ENCODE measurements around the gene NUDT2.

The NUDT2 gene

GRCh38 chr9:34370335-34370969 is 41.1 kb downstream of the NUDT2 start:
- Histone ChIP-seq H3K4me1 (ENCODE audit: control insufficient read depth, insufficient read depth, low read length) (no peaks in the 10 kb centered on the region; the same call in 1 of the 2 replicates), H3K36me3 (ENCODE audit: control insufficient read depth, insufficient read depth, low read length) (peaks cover 3% of the 10 kb centered on the region; the same call in 1 of the 2 replicates), H3K27me3 (ENCODE audit: control insufficient read depth, insufficient read depth, low read length) (no peaks in the 10 kb centered on the region), H3K27ac (ENCODE audit: low read length) (no peak overlapping the region), H3K9me3 (ENCODE audit: control insufficient read depth, insufficient read depth, low read length) (no peaks in the 10 kb centered on the region), H3K4me3 (ENCODE audit: low read length) (no peak overlapping the region)
- no CpG with 5 or more reads among the region's 23 CpGs for WGBS (ENCODE audit: insufficient coverage, insufficient read length)
- DNase-seq (ENCODE audit: low read depth, low spot score) = no peak

GRCh38 chr9:34370970-34371880 is 41.9 kb downstream of the NUDT2 start:
- WGBS (ENCODE audit: insufficient coverage, insufficient read length) = no CpG with 5 or more reads among the region's 105 CpGs
- Histone ChIP-seq H3K27me3 (ENCODE audit: control insufficient read depth, insufficient read depth, low read length) (no peaks in the 10 kb centered on the region), H3K4me3 (ENCODE audit: low read length) (no peak overlapping the region), H3K36me3 (ENCODE audit: control insufficient read depth, insufficient read depth, low read length) (peaks cover 3% of the 10 kb centered on the region; the same call in 1 of the 2 replicates), H3K27ac (ENCODE audit: low read length) (no peak overlapping the region), H3K9me3 (ENCODE audit: control insufficient read depth, insufficient read depth, low read length) (no peaks in the 10 kb centered on the region), H3K4me1 (ENCODE audit: control insufficient read depth, insufficient read depth, low read length) (peaks cover 4% of the 10 kb centered on the region)
- DNase-seq (ENCODE audit: low read depth, low spot score) = no peak

- H3K9me3 ChIP-seq (ENCODE audit: control insufficient read depth, insufficient read depth, low read length) = no peaks in the 10 kb centered on the region
- no peak overlapping the region for H3K4me3 ChIP-seq (ENCODE audit: low read length)
- peaks cover 3% of the 10 kb centered on the region; the same call in 1 of the 2 replicates for H3K36me3 ChIP-seq (ENCODE audit: control insufficient read depth, insufficient read depth, low read length)
- DNase-seq (ENCODE audit: low read depth, low spot score) = no peak
- no peaks in the 10 kb centered on the region for H3K27me3 ChIP-seq (ENCODE audit: control insufficient read depth, insufficient read depth, low read length)
- H3K27ac ChIP-seq (ENCODE audit: low read length) = no peak overlapping the region
- no CpG with 5 or more reads among the region's 60 CpGs for WGBS (ENCODE audit: insufficient coverage, insufficient read length)
- peaks cover 4% of the 10 kb centered on the region for H3K4me1 ChIP-seq (ENCODE audit: control insufficient read depth, insufficient read depth, low read length)
Observed at GRCh38 chr9:34371886-34372466, 42.6 kb downstream of the NUDT2 start.

GRCh38 chr9:34372467-34373011 is 43.2 kb downstream of the NUDT2 start:
- Histone ChIP-seq H3K9me3 (ENCODE audit: control insufficient read depth, insufficient read depth, low read length) (no peaks in the 10 kb centered on the region), H3K27ac (ENCODE audit: low read length) (no peak overlapping the region), H3K27me3 (ENCODE audit: control insufficient read depth, insufficient read depth, low read length) (no peaks in the 10 kb centered on the region), H3K4me1 (ENCODE audit: control insufficient read depth, insufficient read depth, low read length) (peaks cover 4% of the 10 kb centered on the region), H3K36me3 (ENCODE audit: control insufficient read depth, insufficient read depth, low read length) (peaks cover 3% of the 10 kb centered on the region; the same call in 1 of the 2 replicates), H3K4me3 (ENCODE audit: low read length) (no peak overlapping the region)
- DNase-seq (ENCODE audit: low read depth, low spot score) = peak; percentile 13
- no CpG with 5 or more reads among the region's 41 CpGs for WGBS (ENCODE audit: insufficient coverage, insufficient read length)

- Histone ChIP-seq H3K9me3 (ENCODE audit: control insufficient read depth, insufficient read depth, low read length) (no peaks in the 10 kb centered on the region), H3K36me3 (ENCODE audit: control insufficient read depth, insufficient read depth, low read length) (peaks cover 3% of the 10 kb centered on the region; the same call in 1 of the 2 replicates), H3K27me3 (ENCODE audit: control insufficient read depth, insufficient read depth, low read length) (no peaks in the 10 kb centered on the region), H3K4me3 (ENCODE audit: low read length) (no peak overlapping the region), H3K4me1 (ENCODE audit: control insufficient read depth, insufficient read depth, low read length) (peaks cover 4% of the 10 kb centered on the region), H3K27ac (ENCODE audit: low read length) (no peak overlapping the region)
- WGBS (ENCODE audit: insufficient coverage, insufficient read length) = no CpG with 5 or more reads among the region's 2 CpGs
- DNase-seq (ENCODE audit: low read depth, low spot score) = no peak
Observed at GRCh38 chr9:34373749-34374148, 44.4 kb downstream of the NUDT2 start.

- Histone ChIP-seq H3K27me3 (ENCODE audit: control insufficient read depth, insufficient read depth, low read length) (no peaks in the 10 kb centered on the region), H3K4me3 (ENCODE audit: low read length) (no peak overlapping the region), H3K36me3 (ENCODE audit: control insufficient read depth, insufficient read depth, low read length) (peaks cover 3% of the 10 kb centered on the region; the same call in 1 of the 2 replicates), H3K27ac (ENCODE audit: low read length) (no peak overlapping the region), H3K9me3 (ENCODE audit: control insufficient read depth, insufficient read depth, low read length) (no peaks in the 10 kb centered on the region), H3K4me1 (ENCODE audit: control insufficient read depth, insufficient read depth, low read length) (peaks cover 4% of the 10 kb centered on the region)
- no CpG with 5 or more reads among the region's 3 CpGs for WGBS (ENCODE audit: insufficient coverage, insufficient read length)
- DNase-seq (ENCODE audit: low read depth, low spot score) = no peak
Observed at GRCh38 chr9:34374339-34374738, 45.0 kb downstream of the NUDT2 start.

GRCh38 chr9:34374905-34375552 is 45.7 kb downstream of the NUDT2 start:
- DNase-seq (ENCODE audit: low read depth, low spot score) = peak; percentile 9

GRCh38 chr9:34375901-34376595 is 46.7 kb downstream of the NUDT2 start:
- Histone ChIP-seq H3K9me3 (ENCODE audit: control insufficient read depth, insufficient read depth, low read length) (no peaks in the 10 kb centered on the region), H3K4me3 (ENCODE audit: low read length) (peak overlapping the region; percentile 61; the same call in 1 of the 2 replicates), H3K4me1 (ENCODE audit: control insufficient read depth, insufficient read depth, low read length) (peaks cover 9% of the 10 kb centered on the region), H3K27ac (ENCODE audit: low read length) (no peak overlapping the region), H3K36me3 (ENCODE audit: control insufficient read depth, insufficient read depth, low read length) (peaks cover 3% of the 10 kb centered on the region; the same call in 1 of the 2 replicates), H3K27me3 (ENCODE audit: control insufficient read depth, insufficient read depth, low read length) (peaks cover 7% of the 10 kb centered on the region; the same call in 1 of the 2 replicates)
- WGBS (ENCODE audit: insufficient coverage, insufficient read length) = no CpG with 5 or more reads among the region's 22 CpGs
- peak; percentile 25 for DNase-seq (ENCODE audit: low read depth, low spot score)

More at GRCh38 chr9:34374905-34375552, 45.7 kb downstream of the NUDT2 start:
- H3K27ac ChIP-seq (ENCODE audit: low read length) = no peak overlapping the region
- H3K9me3 ChIP-seq (ENCODE audit: control insufficient read depth, insufficient read depth, low read length) = no peaks in the 10 kb centered on the region
- H3K4me1 ChIP-seq (ENCODE audit: control insufficient read depth, insufficient read depth, low read length) = peaks cover 5% of the 10 kb centered on the region
- H3K4me3 ChIP-seq (ENCODE audit: low read length) = no peak overlapping the region
- H3K27me3 ChIP-seq (ENCODE audit: control insufficient read depth, insufficient read depth, low read length) = peaks cover 2% of the 10 kb centered on the region; the same call in 1 of the 2 replicates
- no CpG with 5 or more reads among the region's 5 CpGs for WGBS (ENCODE audit: insufficient coverage, insufficient read length)
- H3K36me3 ChIP-seq (ENCODE audit: control insufficient read depth, insufficient read depth, low read length) = peaks cover 3% of the 10 kb centered on the region; the same call in 1 of the 2 replicates

GRCh38 chr9:34376596-34377403 is 47.4 kb downstream of the NUDT2 start, which contains the start of gene MYORG:
TSS of gene MYORG (minus strand) at chr9:34376898. CDS start at chr9:34372943, 3,955 bp downstream.
- Histone ChIP-seq H3K27me3 (ENCODE audit: control insufficient read depth, insufficient read depth, low read length) (peaks cover 7% of the 10 kb centered on the region; the same call in 1 of the 2 replicates), H3K27ac (ENCODE audit: low read length) (no peak within 1 kb of the TSS), H3K4me1 (ENCODE audit: control insufficient read depth, insufficient read depth, low read length) (peaks cover 9% of the 10 kb centered on the region), H3K4me3 (ENCODE audit: low read length) (peak within 1 kb of the TSS; percentile 61; the same call in 1 of the 2 replicates), H3K36me3 (ENCODE audit: control insufficient read depth, insufficient read depth, low read length) (peaks cover 2% of the 10 kb centered on the region; the same call in 1 of the 2 replicates), H3K9me3 (ENCODE audit: control insufficient read depth, insufficient read depth, low read length) (no peaks in the 10 kb centered on the region)
- WGBS (ENCODE audit: insufficient coverage, insufficient read length) = no CpG with 5 or more reads among the region's 54 CpGs
- DNase-seq (ENCODE audit: low read depth, low spot score) = peak; percentile 97
